CD4-positive, alpha-beta T cell (primary cell): ENCODE data around the gene RNF113B. TPM values are rescaled to one million over a fixed set of nuclear protein-coding genes. Genes with fewer than 3 reads are reported as not detected.

ENCODE experiments used
- ATAC-seq: fragments of 200-7000 bp; cut with Tn5 transposase; one replicate; pipeline ENCODE4 v1.10.0; 2022; ENCODE audit warnings: mild to moderate bottlenecking; ENCODE audit not compliant: poor library complexity
- CTCF ChIA-PET: fragments of 350-600 bp; sonication (Branson Sonifier 250); formaldehyde crosslinking; loops from one replicate; lab custom pipeline; 2021; ENCODE audit warnings: antibody characterized with exemption, inconsistent platforms; lab: Charles Lee
- POLR2A ChIA-PET: fragments of 350-600 bp; sonication (Branson Sonifier 250); formaldehyde crosslinking; loops from one replicate; lab custom pipeline; 2021; ENCODE audit warnings: antibody characterized with exemption, inconsistent platforms; lab: Charles Lee
- DNase-seq, 14 experiments: peaks; one replicate each; pipeline ENCODE4 v3.0.0-alpha.2; 2013 to 2020; ENCODE audit warnings: mixed read lengths in 2 of 14
- H3K27ac ChIP-seq, 2 donors: one replicate each; pipeline versions ENCODE4 v1.5.1 to v1.7.0; 2013; ENCODE audit warnings: low read length in 2 of 2, low read depth in 1 of 2, mild to moderate bottlenecking in 1 of 2
- H3K27me3 ChIP-seq, 2 experiments: 1 replicate in 1 of 2; 2 replicates in 1 of 2; pipeline versions ENCODE4 v1.6.1 to v1.7.0; 2013; ENCODE audit warnings: low read length in 2 of 2, control low read depth in 1 of 2, mild to moderate bottlenecking in 1 of 2, moderate library complexity in 1 of 2; ENCODE audit not compliant: insufficient read depth in 2 of 2, control insufficient read depth in 1 of 2
- H3K36me3 ChIP-seq: one replicate; pipeline ENCODE4 v1.6.1; 2013; ENCODE audit warnings: low read length, control low read depth; ENCODE audit not compliant: insufficient read depth
- H3K4me1 ChIP-seq: one replicate; pipeline ENCODE4 v1.6.1; 2013; ENCODE audit warnings: low read length, control low read depth; ENCODE audit not compliant: insufficient read depth
- H3K4me3 ChIP-seq: one replicate; pipeline ENCODE4 v1.5.1; 2013; ENCODE audit warnings: mild to moderate bottlenecking, low read length, moderate library complexity
- H3K9me3 ChIP-seq, 2 experiments: 1 replicate in 1 of 2; 2 replicates in 1 of 2; pipeline versions ENCODE4 v1.6.1 to v1.7.0; 2013; ENCODE audit warnings: low read length in 2 of 2, mild to moderate bottlenecking in 2 of 2, control low read depth in 1 of 2, moderate library complexity in 1 of 2; ENCODE audit not compliant: control insufficient read depth in 1 of 2, insufficient read depth in 1 of 2
- H3K27ac Mint-ChIP-seq: one replicate; pipeline ENCODE4 v1.8.0; 2020; ENCODE audit warnings: mixed read lengths
- H3K27me3 Mint-ChIP-seq: one replicate; pipeline ENCODE4 v1.8.0; 2021; ENCODE audit warnings: mixed read lengths
- H3K36me3 Mint-ChIP-seq: one replicate; pipeline ENCODE4 v1.8.0; 2021; ENCODE audit warnings: low read depth, mixed read lengths
- H3K4me1 Mint-ChIP-seq: one replicate; pipeline ENCODE4 v1.8.0; 2021; ENCODE audit warnings: low read depth, mixed read lengths
- H3K4me3 Mint-ChIP-seq: one replicate; pipeline ENCODE4 v1.8.0; 2020; ENCODE audit warnings: mild to moderate bottlenecking, mixed read lengths
- H3K9me3 Mint-ChIP-seq: one replicate; pipeline ENCODE4 v1.8.0; 2020; ENCODE audit warnings: mixed read lengths
- intact Hi-C, 2 experiments: fragments of 100-400 bp; cut with DNase I in 1 of 2; cut with micrococcal nuclease in 1 of 2; formaldehyde crosslinking; loops; one replicate each; pipeline versions ENCODE4 v1.15.1 to v1.9.0; 2023 to 2025; cut with DNase I, micrococcal nuclease
- total RNA-seq, 174 experiments: library from RNA in 2 of 174; stranded (reverse) in 2 of 174; gene quantifications; one replicate each; pipeline ENCODE4 v1.2.3 and lab custom pipeline; 2021 to 2026
- TF ChIP-seq, protein P1 (sequence below): fragments of 200-600 bp; IDR thresholded peaks from one replicate; pipeline ENCODE4 v1.8.0; 2022; ENCODE audit warnings: antibody characterized with exemption, mild to moderate bottlenecking

The RNF113B gene
- total RNA-seq, 2 experiments from 2014 or later: not detected

DNA sequence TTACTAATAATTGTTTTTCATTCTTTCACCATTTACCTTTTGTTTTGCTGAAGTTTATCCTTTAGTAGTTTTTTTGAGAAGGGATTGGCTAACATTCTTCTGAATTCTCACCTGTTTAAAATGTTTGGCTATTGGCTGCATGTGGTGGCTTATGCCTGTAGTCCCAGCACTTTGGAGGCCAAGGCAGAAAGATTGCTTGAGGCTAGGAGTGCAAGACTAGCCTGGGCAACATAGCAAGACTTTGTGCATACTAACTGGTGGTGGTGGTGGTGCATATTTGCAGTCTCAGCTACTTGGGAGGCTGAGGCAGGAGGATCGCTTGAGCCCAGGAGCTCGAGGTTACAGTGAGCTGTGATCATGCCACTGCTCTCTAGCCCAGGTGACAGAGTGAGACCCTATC lies 27.5 kb upstream of the RNF113B start:
- Mint-ChIP-seq H3K9me3 (peaks cover 7% of the 10 kb centered on the region), H3K4me1 (no peaks in the 10 kb centered on the region), H3K27me3 (peaks cover 20% of the 10 kb centered on the region), H3K36me3 (no peaks in the 10 kb centered on the region), H3K27ac (no peak overlapping the region), H3K4me3 (no peak overlapping the region)
- ATAC-seq: no peak
- no peaks in the 10 kb centered on the region for H3K4me1 ChIP-seq
- TF ChIP-seq, protein P1, sequence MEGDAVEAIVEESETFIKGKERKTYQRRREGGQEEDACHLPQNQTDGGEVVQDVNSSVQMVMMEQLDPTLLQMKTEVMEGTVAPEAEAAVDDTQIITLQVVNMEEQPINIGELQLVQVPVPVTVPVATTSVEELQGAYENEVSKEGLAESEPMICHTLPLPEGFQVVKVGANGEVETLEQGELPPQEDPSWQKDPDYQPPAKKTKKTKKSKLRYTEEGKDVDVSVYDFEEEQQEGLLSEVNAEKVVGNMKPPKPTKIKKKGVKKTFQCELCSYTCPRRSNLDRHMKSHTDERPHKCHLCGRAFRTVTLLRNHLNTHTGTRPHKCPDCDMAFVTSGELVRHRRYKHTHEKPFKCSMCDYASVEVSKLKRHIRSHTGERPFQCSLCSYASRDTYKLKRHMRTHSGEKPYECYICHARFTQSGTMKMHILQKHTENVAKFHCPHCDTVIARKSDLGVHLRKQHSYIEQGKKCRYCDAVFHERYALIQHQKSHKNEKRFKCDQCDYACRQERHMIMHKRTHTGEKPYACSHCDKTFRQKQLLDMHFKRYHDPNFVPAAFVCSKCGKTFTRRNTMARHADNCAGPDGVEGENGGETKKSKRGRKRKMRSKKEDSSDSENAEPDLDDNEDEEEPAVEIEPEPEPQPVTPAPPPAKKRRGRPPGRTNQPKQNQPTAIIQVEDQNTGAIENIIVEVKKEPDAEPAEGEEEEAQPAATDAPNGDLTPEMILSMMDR: no peak
- CTCF ChIA-PET: no interaction called here
- H3K36me3 ChIP-seq: no peaks in the 10 kb centered on the region
- no peaks in the 10 kb centered on the region for H3K27me3 ChIP-seq
- POLR2A ChIA-PET: no interaction called here
- no peak overlapping the region for H3K4me3 ChIP-seq
- no peak for DNase-seq
- no peak overlapping the region for H3K27ac ChIP-seq
- intact Hi-C loops: no loop called here
- peaks cover 3 to 7% of the 10 kb centered on the region in 2 experiments for H3K9me3 ChIP-seq

DNA sequence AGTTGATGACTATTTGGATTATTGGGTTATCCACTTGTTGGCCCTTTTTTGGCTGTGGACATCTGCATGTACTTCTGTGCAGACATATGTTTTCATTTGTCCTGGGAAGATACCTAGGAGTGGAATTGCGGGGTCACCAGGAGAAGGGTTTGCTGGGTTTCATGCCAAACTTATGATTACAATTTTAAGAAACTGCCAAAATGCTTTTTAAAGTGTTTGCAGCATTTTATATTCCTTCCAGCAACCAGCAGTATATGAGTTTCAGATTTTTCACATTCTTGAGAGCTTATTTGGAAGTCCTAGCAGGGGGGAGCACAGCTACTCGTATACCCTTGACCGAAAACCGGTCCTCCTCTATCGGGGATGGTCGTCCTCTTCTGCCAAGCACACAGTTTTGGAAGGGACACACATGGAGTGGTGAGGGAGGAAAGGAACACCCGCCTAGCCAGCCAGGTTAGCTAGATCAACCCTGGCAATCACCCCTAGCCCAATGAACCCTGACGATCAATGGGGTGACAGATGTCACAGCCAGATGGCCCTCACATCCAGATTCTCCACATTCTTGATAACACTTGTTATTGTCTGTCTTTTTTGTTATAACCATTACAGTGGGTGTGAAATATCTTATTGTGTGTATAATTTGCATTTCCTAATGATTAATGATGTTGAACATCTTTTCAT lies 26.7 kb upstream of the RNF113B start:
- DNase-seq (no peak), ATAC-seq (no peak)
- Histone ChIP-seq H3K4me1 (no peaks in the 10 kb centered on the region), H3K27me3 (no peaks in the 10 kb centered on the region), H3K9me3 (peaks cover 3 to 7% of the 10 kb centered on the region in 2 experiments), H3K36me3 (no peaks in the 10 kb centered on the region), H3K27ac (no peak overlapping the region), H3K4me3 (no peak overlapping the region)
- POLR2A ChIA-PET: no interaction called here
- peaks cover 7% of the 10 kb centered on the region for H3K9me3 Mint-ChIP-seq
- H3K4me1 Mint-ChIP-seq: no peaks in the 10 kb centered on the region
- no peaks in the 10 kb centered on the region for H3K36me3 Mint-ChIP-seq
- TF ChIP-seq, protein P1: no peak
- intact Hi-C loops: no loop called here
- no peak overlapping the region for H3K27ac Mint-ChIP-seq
- CTCF ChIA-PET: no interaction called here
- no peak overlapping the region for H3K4me3 Mint-ChIP-seq
- peaks cover 26% of the 10 kb centered on the region for H3K27me3 Mint-ChIP-seq

GRCh38 chr13:98201984-98202383 lies 24.9 kb upstream of the RNF113B start:
- POLR2A ChIA-PET: no interaction called here
- Mint-ChIP-seq H3K4me3 (no peak overlapping the region), H3K9me3 (peaks cover 7% of the 10 kb centered on the region), H3K27ac (no peak overlapping the region), H3K4me1 (no peaks in the 10 kb centered on the region), H3K27me3 (peaks cover 22% of the 10 kb centered on the region), H3K36me3 (no peaks in the 10 kb centered on the region)
- DNase-seq (no peak), ATAC-seq (no peak)
- Histone ChIP-seq H3K9me3 (peaks cover 0 to 7% of the 10 kb centered on the region in 2 experiments), H3K27me3 (peaks cover 0 to 2% of the 10 kb centered on the region in 2 experiments), H3K27ac (no peak overlapping the region), H3K4me3 (no peak overlapping the region), H3K4me1 (no peaks in the 10 kb centered on the region), H3K36me3 (no peaks in the 10 kb centered on the region)
- TF ChIP-seq, protein P1: no peak
- CTCF ChIA-PET: no interaction called here
- intact Hi-C loops: no loop called here
